Right lobe of liver (tissue), 6 donors: ENCODE results near the gene SPATC1L. TPM values are rescaled to one million over a fixed set of nuclear protein-coding genes. Genes with fewer than 3 reads are reported as not detected.
"Not testable (repeated sequence)": the region's sequence is repeated elsewhere in the genome, so short reads cannot be mapped to it uniquely, and the experiment has no call there.

Experiments
- ATAC-seq, 4 donors: fragments of 200-7000 bp; cut with Tn5 transposase; one replicate each; pipeline ENCODE4 v1.9.1; 2020; ENCODE audit warnings: mild to moderate bottlenecking in 4 of 4, moderate library complexity in 4 of 4
- DNase-seq, 3 donors: peaks; one replicate each; pipeline ENCODE4 v3.0.0-alpha.2; 2020
- H3K27ac ChIP-seq, 3 donors: fragments of 200-600 bp; one replicate each; pipeline ENCODE4 v1.8.0; 2022
- H3K27me3 ChIP-seq, 2 donors: fragments of 200-600 bp; one replicate each; pipeline ENCODE4 v1.8.0; 2022
- H3K36me3 ChIP-seq, 4 donors: fragments of 200-600 bp; sonication (generic) in 1 of 4; one replicate each; pipeline versions ENCODE4 v1.5.1 to v1.8.0; 2017 to 2022; ENCODE audit warnings: control low read depth in 1 of 4
- H3K4me1 ChIP-seq, 4 donors: fragments of 200-600 bp; sonication (generic) in 1 of 4; one replicate each; pipeline versions ENCODE4 v1.5.1 to v1.8.0; 2017 to 2022; ENCODE audit warnings: control low read depth in 1 of 4
- H3K4me3 ChIP-seq, 3 donors: fragments of 200-600 bp; one replicate each; pipeline ENCODE4 v1.8.0; 2022
- H3K9me3 ChIP-seq, 4 donors: fragments of 200-600 bp; sonication (generic) in 1 of 4; one replicate each; pipeline versions ENCODE4 v1.5.1 to v1.8.0; 2017 to 2022; ENCODE audit warnings: control low read depth in 1 of 4
- POLR2A ChIP-seq: fragments of 450-650 bp; IDR thresholded peaks from one replicate; pipeline ENCODE4 v1.6.1; 2017; ENCODE audit warnings: antibody characterized with exemption, mild to moderate bottlenecking
- WGBS: methylation state at CpG from one replicate; pipeline ENCODE4 v1.1.6; 2018; ENCODE audit warnings: low coverage, low lambda C conversion rate; ENCODE audit not compliant: insufficient coverage; ENCODE audit errors: missing lambda C conversion rate; 5-methylcytosine and 5-hydroxymethylcytosine counted together
- intact Hi-C, 2 donors: fragments of 100-400 bp; cut with DNase I; formaldehyde crosslinking; loops; one replicate each; pipeline versions ENCODE4 v1.11.2 to v1.14.1; 2022
- total RNA-seq, 6 experiments: library from RNA; depleted of rRNA in 2 of 6; stranded (reverse); fragments of >200 nt in 2 of 6; fragmentation: NEBNext Ultra II Directional in 3 of 6; extraction: Animal tissue kit (Norgen Biotek cat#: 25700) in 3 of 6; gene quantifications; one replicate each; pipeline versions ENCODE4 v1.1.0 to v1.2.4, GENCODE V29; 2016 to 2023
- TF ChIP-seq, protein P1 (sequence below), 4 donors: fragments of 200-600 bp in 3 of 4; fragments of 450-650 bp in 1 of 4; IDR thresholded peaks; one replicate each; pipeline versions ENCODE4 v1.5.1 to v1.8.0; 2016 to 2022; ENCODE audit warnings: antibody characterized with exemption in 4 of 4, mild to moderate bottlenecking in 2 of 4
- donor health status: DM: no; HTN: yes; CAD: no.
- donor health status: DM: no; HTN: no; CAD: no.
- donor health status: DM: no; HTN: no; CAD: no.
- donor health status: DM: no; HTN: yes; CAD: no.
- donor health status: DM: no; HTN: yes; CAD: no.

Gene SPATC1L
- total RNA-seq, 6 experiments from 2014 or later = 0.31 to 1.7 (median 0.51) TPM; not detected in 2

DNA sequence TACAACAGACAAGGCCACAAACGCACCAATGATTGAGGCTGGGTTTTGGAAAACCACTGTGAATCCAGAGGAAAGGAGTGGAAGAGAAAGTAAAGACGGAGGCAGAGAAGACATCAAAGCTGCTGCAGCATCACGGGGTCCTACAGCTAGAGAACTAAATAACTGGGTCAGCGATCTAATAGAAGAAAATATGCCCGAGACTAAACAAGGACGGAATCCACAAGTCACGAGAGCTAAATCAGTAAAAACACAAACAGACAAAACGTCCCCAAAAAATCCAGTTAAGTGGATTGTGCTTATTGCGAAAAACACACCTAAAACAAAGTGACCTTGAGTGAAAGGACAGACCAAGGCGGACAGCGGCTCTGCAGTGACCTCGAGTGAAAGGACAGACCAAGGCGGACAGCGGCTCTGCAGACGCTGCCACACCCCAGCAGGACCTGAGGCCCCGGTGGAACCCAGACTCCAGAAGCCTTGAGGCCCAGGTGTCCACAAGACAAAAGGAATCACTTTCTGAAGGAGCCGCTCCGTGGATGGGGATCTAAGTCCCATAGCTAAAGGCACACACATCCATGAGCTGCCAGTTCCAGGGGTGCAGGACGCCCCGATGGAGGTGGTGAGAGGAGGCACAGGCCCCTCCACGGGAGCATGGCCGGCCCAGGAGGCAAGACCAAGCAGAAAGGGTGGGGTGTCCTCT lies 34.9 kb downstream of the SPATC1L start:
- peaks cover 0 to 77% (median 37%) of the 10 kb centered on the region in 4 donors for H3K36me3 ChIP-seq
- no peak overlapping the region for H3K4me3 ChIP-seq
- TF ChIP-seq, protein P1, sequence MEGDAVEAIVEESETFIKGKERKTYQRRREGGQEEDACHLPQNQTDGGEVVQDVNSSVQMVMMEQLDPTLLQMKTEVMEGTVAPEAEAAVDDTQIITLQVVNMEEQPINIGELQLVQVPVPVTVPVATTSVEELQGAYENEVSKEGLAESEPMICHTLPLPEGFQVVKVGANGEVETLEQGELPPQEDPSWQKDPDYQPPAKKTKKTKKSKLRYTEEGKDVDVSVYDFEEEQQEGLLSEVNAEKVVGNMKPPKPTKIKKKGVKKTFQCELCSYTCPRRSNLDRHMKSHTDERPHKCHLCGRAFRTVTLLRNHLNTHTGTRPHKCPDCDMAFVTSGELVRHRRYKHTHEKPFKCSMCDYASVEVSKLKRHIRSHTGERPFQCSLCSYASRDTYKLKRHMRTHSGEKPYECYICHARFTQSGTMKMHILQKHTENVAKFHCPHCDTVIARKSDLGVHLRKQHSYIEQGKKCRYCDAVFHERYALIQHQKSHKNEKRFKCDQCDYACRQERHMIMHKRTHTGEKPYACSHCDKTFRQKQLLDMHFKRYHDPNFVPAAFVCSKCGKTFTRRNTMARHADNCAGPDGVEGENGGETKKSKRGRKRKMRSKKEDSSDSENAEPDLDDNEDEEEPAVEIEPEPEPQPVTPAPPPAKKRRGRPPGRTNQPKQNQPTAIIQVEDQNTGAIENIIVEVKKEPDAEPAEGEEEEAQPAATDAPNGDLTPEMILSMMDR (IDR thresholded peaks at IDR 0.05) = no peak
- no peak for TF ChIP-seq POLR2A
- no peaks in the 10 kb centered on the region for H3K27me3 ChIP-seq
- DNase-seq (peak; percentile 18 to 55 (median 46)), ATAC-seq (no peak)
- peaks cover 0 to 30% (median 0%) of the 10 kb centered on the region in 4 donors for H3K4me1 ChIP-seq
- intact Hi-C loops = no loop called here
- 62% methylated on average over 19 of the region's 22 CpGs for WGBS
- peak overlapping the region in 1 of 3 donors; percentile 19 for H3K27ac ChIP-seq
- H3K9me3 ChIP-seq = no peaks in the 10 kb centered on the region

- TF ChIP-seq, protein P1 (IDR thresholded peaks at IDR 0.05) = no peak
- no peak for TF ChIP-seq POLR2A
- DNase-seq = no peak
These were observed 36.2 kb downstream of the SPATC1L start for GRCh38 chr21:46148106-46148505.

DNA sequence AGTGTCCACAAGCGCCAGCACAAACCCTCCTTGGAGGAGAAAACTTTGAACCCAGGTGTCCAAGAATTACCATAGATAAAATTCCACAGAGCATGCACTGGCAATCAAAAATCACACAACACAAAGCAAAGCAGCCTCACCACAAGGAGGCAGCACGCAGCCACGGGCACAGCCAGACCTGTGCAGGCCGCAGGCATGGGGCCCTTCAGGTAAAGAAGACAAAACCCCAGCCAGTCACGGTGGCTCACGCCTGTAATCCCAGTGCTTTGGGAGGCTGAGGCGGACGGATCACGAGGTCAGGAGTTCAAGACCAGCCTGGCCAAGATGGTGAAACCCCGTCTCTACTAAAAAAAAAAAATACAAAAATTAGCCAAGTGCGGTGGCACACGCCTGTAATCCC lies 36.8 kb downstream of the SPATC1L start:
- H3K27ac ChIP-seq, H3K4me3 ChIP-seq, H3K9me3 ChIP-seq, intact Hi-C loops, H3K27me3 ChIP-seq: not testable (repeated sequence)
- Histone ChIP-seq H3K36me3 (peaks cover 0 to 84% (median 38%) of the 10 kb centered on the region in 4 donors), H3K4me1 (peaks cover 0 to 20% (median 0%) of the 10 kb centered on the region in 4 donors)
- ATAC-seq = peak in 1 of 4 donors; percentile 23
- DNase-seq = peak; percentile 42 to 49 (median 47)
- TF ChIP-seq, protein P1 (IDR thresholded peaks at IDR 0.05) = peak; percentile 22 to 34 (median 24)
- 72% methylated on average over 11 of the region's 12 CpGs for WGBS

More at GRCh38 chr21:46148106-46148505, 36.2 kb downstream of the SPATC1L start:
- whole genome bisulfite sequencing = 87% methylated on average over 5 of the region's 11 CpGs
- intact Hi-C loops = no loop called here
- H3K4me1 ChIP-seq = peaks cover 0 to 27% (median 0%) of the 10 kb centered on the region in 4 donors
- H3K4me3 ChIP-seq = no peak overlapping the region
- H3K9me3 ChIP-seq = no peaks in the 10 kb centered on the region
- no peak overlapping the region for H3K27ac ChIP-seq
- H3K36me3 ChIP-seq = peaks cover 0 to 83% (median 39%) of the 10 kb centered on the region in 4 donors
- no peak for ATAC-seq
- no peaks in the 10 kb centered on the region for H3K27me3 ChIP-seq

GRCh38 chr21:46146856-46147255 lies 37.4 kb downstream of the SPATC1L start:
- H3K9me3 ChIP-seq = no peaks in the 10 kb centered on the region
- intact Hi-C loops = no loop called here
- peak in 1 of 3 donors; percentile 27 for DNase-seq
- H3K27me3 ChIP-seq = no peaks in the 10 kb centered on the region
- TF ChIP-seq, protein P1 (IDR thresholded peaks at IDR 0.05) = no peak
- TF ChIP-seq POLR2A = no peak
- no peak overlapping the region for H3K27ac ChIP-seq
- 89% methylated on average over 3 of the region's 14 CpGs for WGBS
- H3K4me1 ChIP-seq = peaks cover 0 to 15% (median 0%) of the 10 kb centered on the region in 4 donors
- H3K4me3 ChIP-seq = no peak overlapping the region
- peaks cover 0 to 86% (median 38%) of the 10 kb centered on the region in 4 donors for H3K36me3 ChIP-seq
- no peak for ATAC-seq
